Calu3 (cell line): Measurements from ENCODE around the gene ACSS3. TPM values are rescaled to one million over a fixed set of nuclear protein-coding genes. Genes with fewer than 3 reads are reported as not detected.

Experiments
- BruUV-seq: library from RNA; stranded (reverse); fragments of 400-500 nt; replicated peaks from 2 replicates; lab custom pipeline; 2021; lab: Mats Ljungman, UMichigan
- CTCF ChIA-PET: fragments of 300-600 bp; sonication (Branson Sonifier 250); formaldehyde crosslinking; loops from one replicate; lab custom pipeline; 2022; ENCODE audit warnings: antibody characterized with exemption; lab: Charles Lee
- DNase-seq: peaks from one replicate; pipeline ENCODE4 v3.0.0; 2022
- H3K27ac Mint-ChIP-seq: one replicate; pipeline ENCODE4 v1.8.0; 2022; ENCODE audit warnings: mixed read lengths; ENCODE audit not compliant: unreplicated experiment
- H3K27me3 Mint-ChIP-seq: one replicate; pipeline ENCODE4 v1.8.0; 2022; ENCODE audit warnings: mixed read lengths; ENCODE audit not compliant: unreplicated experiment
- H3K36me3 Mint-ChIP-seq: one replicate; pipeline ENCODE4 v1.8.0; 2022; ENCODE audit warnings: mild to moderate bottlenecking, moderate library complexity, mixed read lengths; ENCODE audit not compliant: insufficient read depth, unreplicated experiment
- H3K4me1 Mint-ChIP-seq: one replicate; pipeline ENCODE4 v1.8.0; 2022; ENCODE audit warnings: mild to moderate bottlenecking, low read depth, mixed read lengths; ENCODE audit not compliant: unreplicated experiment
- H3K4me3 Mint-ChIP-seq: one replicate; pipeline ENCODE4 v1.8.0; 2022; ENCODE audit warnings: mild to moderate bottlenecking, low read depth, moderate library complexity, mixed read lengths; ENCODE audit not compliant: unreplicated experiment
- H3K9me3 Mint-ChIP-seq: one replicate; pipeline ENCODE4 v1.8.0; 2022; ENCODE audit warnings: low read depth, mixed read lengths; ENCODE audit not compliant: unreplicated experiment
- intact Hi-C: fragments of 100-400 bp; cut with micrococcal nuclease; formaldehyde crosslinking; loops from one replicate; pipeline ENCODE4 v1.10.0; 2022; ENCODE audit not compliant: unreplicated experiment
- total RNA-seq: library from RNA; stranded (reverse); gene quantifications from 2 replicates; pipeline ENCODE4 v1.2.3, GENCODE V29; 2022
- TF ChIP-seq, protein P1 (sequence below): fragments of 200-600 bp; IDR thresholded peaks from one replicate; pipeline ENCODE4 v1.8.0; 2022; ENCODE audit warnings: antibody characterized with exemption; ENCODE audit not compliant: unreplicated experiment

ACSS3 gene
- total RNA-seq, 1 experiment from 2014 or later: 0.21 TPM

DNA sequence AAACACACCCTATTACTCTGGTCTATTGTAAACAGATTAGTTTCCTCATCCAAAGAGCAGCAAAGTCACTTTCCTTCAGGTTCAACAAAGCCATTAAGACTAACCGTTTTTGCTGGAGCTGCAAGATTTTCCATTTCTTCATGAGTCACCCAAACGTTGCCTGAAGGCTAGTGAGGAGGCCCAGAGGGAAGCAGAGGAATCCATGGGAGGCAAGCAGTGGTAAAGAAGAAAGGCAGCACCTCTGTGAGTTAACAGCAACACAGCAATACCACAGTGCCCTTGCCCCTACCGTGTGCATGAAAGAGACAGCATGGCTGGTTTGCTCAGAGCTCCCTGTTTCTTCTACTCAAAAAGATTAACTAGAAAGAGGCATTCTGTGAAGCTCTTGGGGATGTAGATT lies 206.3 kb downstream of the ACSS3 start:
- Mint-ChIP-seq H3K9me3 (no peaks in the 10 kb centered on the region), H3K4me1 (no peaks in the 10 kb centered on the region), H3K36me3 (no peaks in the 10 kb centered on the region), H3K4me3 (no peak overlapping the region), H3K27me3 (no peaks in the 10 kb centered on the region), H3K27ac (no peak overlapping the region)
- TF ChIP-seq, protein P1, sequence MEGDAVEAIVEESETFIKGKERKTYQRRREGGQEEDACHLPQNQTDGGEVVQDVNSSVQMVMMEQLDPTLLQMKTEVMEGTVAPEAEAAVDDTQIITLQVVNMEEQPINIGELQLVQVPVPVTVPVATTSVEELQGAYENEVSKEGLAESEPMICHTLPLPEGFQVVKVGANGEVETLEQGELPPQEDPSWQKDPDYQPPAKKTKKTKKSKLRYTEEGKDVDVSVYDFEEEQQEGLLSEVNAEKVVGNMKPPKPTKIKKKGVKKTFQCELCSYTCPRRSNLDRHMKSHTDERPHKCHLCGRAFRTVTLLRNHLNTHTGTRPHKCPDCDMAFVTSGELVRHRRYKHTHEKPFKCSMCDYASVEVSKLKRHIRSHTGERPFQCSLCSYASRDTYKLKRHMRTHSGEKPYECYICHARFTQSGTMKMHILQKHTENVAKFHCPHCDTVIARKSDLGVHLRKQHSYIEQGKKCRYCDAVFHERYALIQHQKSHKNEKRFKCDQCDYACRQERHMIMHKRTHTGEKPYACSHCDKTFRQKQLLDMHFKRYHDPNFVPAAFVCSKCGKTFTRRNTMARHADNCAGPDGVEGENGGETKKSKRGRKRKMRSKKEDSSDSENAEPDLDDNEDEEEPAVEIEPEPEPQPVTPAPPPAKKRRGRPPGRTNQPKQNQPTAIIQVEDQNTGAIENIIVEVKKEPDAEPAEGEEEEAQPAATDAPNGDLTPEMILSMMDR: no peak
- CTCF ChIA-PET: no interaction called here
- no peak for DNase-seq
- BruUV-seq: no TSS peak
- intact Hi-C loops: no loop called here

DNA sequence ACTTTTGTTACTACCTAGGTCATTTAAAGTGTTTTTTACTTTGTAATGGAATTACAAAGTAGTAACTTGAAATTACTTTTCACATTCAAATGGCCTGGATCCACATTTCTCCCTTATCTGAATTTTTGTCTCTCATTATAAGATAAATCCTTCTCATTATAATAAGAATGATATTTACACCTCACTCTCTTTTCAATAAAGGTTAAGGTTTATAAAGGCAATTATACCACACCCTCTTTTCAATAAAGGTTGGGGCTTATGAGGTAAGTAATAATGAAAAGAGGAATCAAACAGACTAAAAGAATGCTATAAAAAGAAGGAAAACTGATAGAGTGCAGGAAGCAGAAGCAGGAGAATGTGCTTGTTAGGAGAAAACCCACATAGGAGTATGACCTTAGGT lies 210.8 kb downstream of the ACSS3 start:
- TF ChIP-seq, protein P1: no peak

DNA sequence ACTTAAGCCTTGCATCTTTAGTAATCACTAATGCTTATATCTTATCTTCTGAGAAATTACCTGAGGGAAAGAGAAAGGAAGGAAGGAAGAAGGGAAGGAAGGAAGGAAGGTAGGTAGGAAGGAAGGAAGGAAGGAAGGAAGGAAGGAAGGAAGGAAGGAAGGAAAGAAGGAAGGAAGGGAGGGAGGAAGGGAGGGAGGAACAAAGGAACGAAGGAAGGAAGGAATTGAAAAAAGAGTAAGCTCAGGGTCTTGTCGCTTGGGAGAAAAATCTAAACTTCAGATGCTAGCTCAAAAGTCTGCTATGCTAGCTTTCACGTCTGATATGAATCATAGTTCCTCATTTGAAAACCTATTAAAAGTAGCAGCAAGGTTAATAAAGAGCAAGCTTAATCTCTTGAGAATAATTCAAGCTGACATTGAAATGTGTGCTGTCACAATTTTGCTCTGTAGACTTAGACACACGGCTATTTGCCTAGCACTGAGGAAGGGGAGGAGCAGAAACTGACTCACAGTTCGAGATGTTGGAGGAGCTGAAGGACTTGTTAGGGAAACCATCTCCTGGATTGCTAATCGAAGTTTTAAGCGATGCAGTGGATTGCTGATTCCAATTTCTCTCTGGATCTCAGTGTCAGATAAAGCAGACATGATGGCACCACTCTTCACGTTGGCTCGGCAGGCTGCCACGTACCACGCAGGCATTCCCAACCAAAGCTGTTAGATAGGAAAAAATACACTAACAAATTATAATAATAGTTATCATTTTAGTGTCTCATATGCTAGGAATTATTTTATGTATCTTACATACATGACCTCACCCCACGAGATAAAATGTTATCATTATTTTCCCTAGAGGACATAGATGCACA lies 216.7 kb downstream of the ACSS3 start:
- Mint-ChIP-seq H3K4me3 (no peak overlapping the region), H3K9me3 (no peaks in the 10 kb centered on the region), H3K4me1 (no peaks in the 10 kb centered on the region), H3K27me3 (no peaks in the 10 kb centered on the region), H3K36me3 (no peaks in the 10 kb centered on the region), H3K27ac (no peak overlapping the region)
- TF ChIP-seq, protein P1: no peak
- no TSS peak for BruUV-seq
- CTCF ChIA-PET: interaction anchor here (1.0 kb wide), 1 partner anchor 36 kb away, joined by 3 read pairs; no protein-coding TSS in a partner anchor
- no peak for DNase-seq
- intact Hi-C loops: no loop called here

More for the DNA sequence above, 210.8 kb downstream of the ACSS3 start:
- Mint-ChIP-seq H3K36me3 (no peaks in the 10 kb centered on the region), H3K4me1 (no peaks in the 10 kb centered on the region), H3K27ac (no peak overlapping the region), H3K27me3 (no peaks in the 10 kb centered on the region), H3K4me3 (no peak overlapping the region), H3K9me3 (no peaks in the 10 kb centered on the region)
- intact Hi-C loops: no loop called here
- DNase-seq: no peak
- CTCF ChIA-PET: no interaction called here
- BruUV-seq: no TSS peak

DNA sequence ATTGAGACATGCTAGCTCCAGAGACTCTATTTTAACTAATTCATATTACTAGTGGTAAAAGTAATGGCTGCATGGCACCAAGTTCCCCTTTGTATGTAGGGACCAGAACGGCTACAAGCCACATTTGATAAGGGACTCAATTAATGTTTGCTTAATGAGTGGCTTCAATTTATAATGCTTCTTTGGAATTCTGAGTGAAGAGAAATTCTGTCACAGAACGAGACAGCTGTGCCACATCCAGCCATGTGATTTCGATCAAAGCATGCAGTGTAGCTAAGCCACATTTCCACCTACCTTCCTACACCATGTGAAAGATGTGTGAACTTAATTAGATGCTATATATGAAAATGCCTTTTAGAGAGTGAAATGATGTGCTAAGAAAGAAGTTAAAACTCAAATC lies 217.4 kb downstream of the ACSS3 start:
- H3K9me3 Mint-ChIP-seq: no peaks in the 10 kb centered on the region
- intact Hi-C loops: no loop called here
- H3K27me3 Mint-ChIP-seq: no peaks in the 10 kb centered on the region

More for the DNA sequence above, 217.4 kb downstream of the ACSS3 start:
- TF ChIP-seq, protein P1: no peak
- H3K27ac Mint-ChIP-seq: no peak overlapping the region
- BruUV-seq: no TSS peak
- no peak for DNase-seq
- H3K36me3 Mint-ChIP-seq: no peaks in the 10 kb centered on the region
- H3K4me1 Mint-ChIP-seq: no peaks in the 10 kb centered on the region
- CTCF ChIA-PET: no interaction called here
- no peak overlapping the region for H3K4me3 Mint-ChIP-seq
